Stimulated activated CD8-positive, alpha-beta memory T cell treated with anti-CD3 and anti-CD28 coated beads, Interleukin-2, amount 100 ng/mL, for 48 hours (primary cell): ENCODE data around the gene UNC5A.

Experiments
- DNase-seq, 2 donors: peaks; one replicate each; pipeline ENCODE4 v3.0.0-alpha.2; 2020; ENCODE audit warnings: low read depth in 2 of 2

The UNC5A gene

GRCh38 chr5:176846335-176847140 lies 36.2 kb downstream of the UNC5A start:
- no peak for DNase-seq

- no peak for DNase-seq
Observed at GRCh38 chr5:176847148-176847547, 36.8 kb downstream of the UNC5A start.

DNA sequence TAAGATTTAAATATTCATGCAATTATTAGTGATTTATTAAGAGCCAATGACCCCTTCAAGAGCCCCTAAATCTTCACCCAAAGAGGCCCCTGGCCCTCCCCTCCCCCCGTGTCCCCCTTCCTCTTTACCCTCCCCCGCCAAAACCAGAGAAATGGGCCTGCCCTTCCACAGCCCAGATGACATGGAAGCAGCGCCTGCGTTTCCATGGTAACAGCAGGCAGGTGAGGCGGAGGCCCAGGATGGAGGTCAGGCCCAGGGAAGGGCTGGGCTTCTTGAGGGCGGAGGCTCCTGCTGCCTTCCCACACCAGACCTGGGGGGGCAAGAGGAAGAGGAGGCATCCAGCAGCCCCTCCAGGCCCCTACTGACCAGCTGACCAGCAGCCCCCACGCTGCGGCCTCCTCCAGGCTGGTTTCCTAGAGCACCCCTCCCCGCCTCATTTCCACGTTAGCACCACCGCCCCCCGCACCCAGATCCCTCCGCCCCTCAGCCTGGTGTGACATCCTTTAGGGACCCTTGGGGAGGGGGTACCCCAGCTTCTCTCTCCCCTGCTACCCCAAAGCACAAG lies 37.4 kb downstream of the UNC5A start:
- no peak for DNase-seq

- no peak for DNase-seq
Observed at GRCh38 chr5:176848651-176849050, 38.3 kb downstream of the UNC5A start.

DNA sequence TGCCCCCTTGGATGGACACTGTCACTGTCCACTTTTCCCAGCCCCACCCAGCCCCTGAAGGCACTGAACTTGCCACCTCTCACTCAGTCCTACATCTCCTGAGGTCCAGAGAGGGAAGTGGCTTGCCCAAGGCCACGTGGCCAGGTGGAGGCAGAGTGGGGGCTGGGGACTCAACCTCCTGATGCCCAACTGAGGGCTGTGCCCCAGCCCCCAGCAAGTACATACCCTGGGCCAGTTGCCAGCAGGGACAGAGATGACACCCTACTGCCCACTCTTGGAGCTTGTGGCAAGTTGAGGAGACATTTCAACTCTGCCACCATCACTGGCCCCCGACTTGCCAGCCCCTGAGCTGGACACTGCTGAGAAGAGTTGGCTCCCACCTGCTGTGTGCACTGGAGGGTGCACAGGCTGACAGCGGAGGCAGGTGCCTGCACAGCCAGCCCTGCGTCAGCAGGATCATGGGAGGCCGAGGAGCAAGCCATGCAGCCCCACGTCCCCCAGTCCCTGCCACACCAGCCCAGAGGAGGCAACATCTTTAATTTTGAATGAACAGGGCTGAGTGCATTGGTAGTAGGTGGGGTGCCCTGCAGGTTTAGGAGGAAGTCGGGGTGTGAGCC lies 39.4 kb downstream of the UNC5A start:
- DNase-seq: no peak

- no peak for DNase-seq
Observed at GRCh38 chr5:176850371-176851245, 40.2 kb downstream of the UNC5A start.

DNA sequence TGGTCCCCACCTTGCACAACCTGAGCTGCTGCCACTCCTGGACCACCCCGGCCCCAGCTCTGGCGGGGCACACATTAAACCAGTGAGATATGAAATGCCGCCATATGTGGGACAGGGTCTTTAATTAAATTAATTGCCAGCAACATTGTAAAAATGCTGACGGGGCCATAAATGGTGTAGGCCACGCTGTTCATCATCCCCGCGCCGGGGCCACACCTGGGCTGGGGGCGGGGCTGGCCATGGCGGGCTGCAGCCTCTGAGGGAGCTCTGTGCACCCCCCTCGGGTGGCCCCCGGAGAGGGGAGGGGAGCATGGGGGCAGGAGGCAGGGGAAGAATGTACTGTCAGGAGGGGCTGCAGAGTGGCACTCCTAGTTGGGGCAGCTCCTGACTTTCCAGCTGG lies 41.0 kb downstream of the UNC5A start:
- DNase-seq: no peak

GRCh38 chr5:176851871-176852658 lies 41.7 kb downstream of the UNC5A start:
- DNase-seq: no peak

GRCh38 chr5:176853151-176853778 lies 42.9 kb downstream of the UNC5A start:
- no peak for DNase-seq

GRCh38 chr5:176854164-176854563 lies 43.8 kb downstream of the UNC5A start:
- DNase-seq: no peak

DNA sequence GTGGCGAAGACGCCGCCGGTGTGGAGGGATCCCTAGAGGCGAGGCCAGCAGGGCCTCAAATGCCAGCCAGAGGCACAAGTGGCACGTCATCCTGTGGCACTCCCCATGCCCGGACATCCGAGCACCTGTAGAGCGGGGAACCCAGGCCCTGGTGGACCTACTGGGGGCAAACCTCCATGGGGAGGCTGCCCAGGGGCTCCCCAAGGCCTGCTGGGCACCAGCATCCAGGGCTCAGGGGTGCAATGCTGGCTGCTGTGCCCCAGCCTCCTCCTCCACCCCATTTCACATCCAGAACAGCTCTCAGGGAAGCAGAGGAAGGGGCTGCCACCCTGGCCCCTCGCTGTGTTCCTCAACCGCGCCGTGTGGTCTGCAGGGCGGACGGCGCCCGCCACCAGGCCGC lies 45.2 kb downstream of the UNC5A start:
- DNase-seq: no peak

DNA sequence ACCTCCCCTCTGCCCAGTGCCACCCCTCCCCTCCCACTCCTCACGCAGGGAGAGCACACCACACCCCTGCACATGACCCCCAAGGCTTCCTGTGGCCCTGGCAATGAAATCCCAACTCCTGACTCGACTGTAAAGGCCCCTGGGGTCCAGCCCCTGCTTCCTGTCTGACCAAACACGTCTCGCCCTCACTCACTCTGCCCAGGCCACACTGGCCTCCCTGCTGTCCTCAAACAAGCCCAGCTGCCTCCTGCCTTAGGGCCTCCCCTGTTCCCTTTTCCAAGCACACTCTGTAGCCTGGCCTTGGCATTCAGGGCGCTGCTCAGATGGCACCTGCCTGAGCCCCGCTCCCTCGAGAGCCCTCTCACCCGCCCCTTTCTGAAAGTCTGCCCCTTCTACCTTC lies 46.4 kb downstream of the UNC5A start:
- no peak for DNase-seq

GRCh38 chr5:176857216-176857893 lies 47.0 kb downstream of the UNC5A start:
- DNase-seq: no peak

DNA sequence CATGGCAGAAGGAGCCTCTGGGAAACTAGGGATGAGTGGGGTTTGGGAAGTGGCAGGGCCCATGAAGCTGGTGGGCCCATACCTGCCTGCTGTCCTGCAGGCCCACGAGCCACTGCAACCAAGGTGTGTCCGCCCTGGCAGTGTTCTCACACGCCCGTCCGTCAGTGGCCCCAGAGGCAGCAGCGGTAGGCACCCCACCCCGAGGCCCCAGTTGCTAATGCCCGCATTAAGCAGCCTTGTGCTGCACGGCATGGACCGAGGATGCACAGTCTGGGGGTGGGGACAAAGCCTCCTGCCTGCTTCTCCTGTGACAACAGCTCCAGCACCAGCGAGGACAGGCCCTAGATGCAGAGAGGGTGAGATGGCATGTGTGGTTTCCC lies 47.5 kb downstream of the UNC5A start:
- DNase-seq: no peak

DNA sequence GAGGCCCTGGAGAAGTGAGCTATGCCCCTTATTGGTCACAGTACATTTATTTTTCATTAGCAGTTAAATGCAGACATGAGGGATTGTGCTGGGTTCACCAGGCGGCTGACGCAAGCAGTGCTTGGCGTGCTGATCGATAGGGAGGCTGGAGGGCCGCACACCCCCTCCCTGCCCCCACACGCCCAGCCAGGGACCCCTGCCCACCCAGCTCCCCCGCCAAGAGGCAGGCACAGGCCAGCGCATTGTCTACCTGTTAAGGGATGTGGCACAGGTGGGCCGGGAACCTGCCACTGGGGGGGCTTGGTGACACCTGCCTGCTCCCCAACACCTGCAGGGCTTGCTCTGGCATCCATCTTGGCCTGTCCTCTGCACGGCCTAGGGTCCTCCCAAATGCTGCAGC lies 49.6 kb downstream of the UNC5A start:
- no peak for DNase-seq

DNA sequence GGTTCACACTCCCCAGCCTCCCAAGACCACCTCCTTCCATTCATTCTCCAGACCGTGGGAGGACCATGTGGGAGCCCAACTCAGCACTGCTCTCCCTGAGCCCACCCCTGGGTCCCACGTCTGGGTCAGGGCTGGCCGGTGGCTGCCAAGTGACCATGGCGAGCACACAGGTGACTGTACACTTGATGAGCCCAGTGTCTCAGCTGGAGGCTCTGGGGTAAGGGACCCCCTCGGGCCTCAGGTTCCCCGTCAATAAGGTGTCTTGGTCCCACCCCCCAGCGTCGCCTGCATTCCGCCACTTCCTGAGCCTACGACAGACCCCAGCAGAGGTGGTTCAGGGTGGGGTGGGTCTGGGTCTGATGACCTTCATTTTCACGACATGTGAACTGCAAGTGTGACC lies 50.0 kb downstream of the UNC5A start:
- no peak for DNase-seq

DNA sequence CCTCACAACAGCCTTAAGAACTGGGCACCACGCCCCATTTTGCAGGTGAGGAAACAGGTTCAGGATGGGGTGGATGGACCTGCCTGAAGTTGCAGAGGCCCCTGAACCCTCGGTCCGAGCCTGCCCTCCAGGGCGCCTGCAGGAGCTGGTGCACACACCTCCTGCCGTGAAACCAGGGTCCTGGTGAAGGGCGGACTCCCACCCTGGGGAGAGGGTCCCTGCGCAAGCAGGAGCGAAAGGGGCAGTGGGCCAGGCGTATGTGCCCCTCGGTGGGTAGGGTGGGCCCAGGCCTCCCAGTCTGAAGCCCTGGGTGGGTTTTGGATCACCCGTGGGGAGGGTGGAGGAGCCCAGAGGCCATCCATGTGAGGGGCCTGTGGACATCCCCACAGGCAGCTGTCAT lies 50.9 kb downstream of the UNC5A start:
- DNase-seq: no peak

GRCh38 chr5:176862330-176862995 lies 52.1 kb downstream of the UNC5A start:
- DNase-seq: no peak

DNA sequence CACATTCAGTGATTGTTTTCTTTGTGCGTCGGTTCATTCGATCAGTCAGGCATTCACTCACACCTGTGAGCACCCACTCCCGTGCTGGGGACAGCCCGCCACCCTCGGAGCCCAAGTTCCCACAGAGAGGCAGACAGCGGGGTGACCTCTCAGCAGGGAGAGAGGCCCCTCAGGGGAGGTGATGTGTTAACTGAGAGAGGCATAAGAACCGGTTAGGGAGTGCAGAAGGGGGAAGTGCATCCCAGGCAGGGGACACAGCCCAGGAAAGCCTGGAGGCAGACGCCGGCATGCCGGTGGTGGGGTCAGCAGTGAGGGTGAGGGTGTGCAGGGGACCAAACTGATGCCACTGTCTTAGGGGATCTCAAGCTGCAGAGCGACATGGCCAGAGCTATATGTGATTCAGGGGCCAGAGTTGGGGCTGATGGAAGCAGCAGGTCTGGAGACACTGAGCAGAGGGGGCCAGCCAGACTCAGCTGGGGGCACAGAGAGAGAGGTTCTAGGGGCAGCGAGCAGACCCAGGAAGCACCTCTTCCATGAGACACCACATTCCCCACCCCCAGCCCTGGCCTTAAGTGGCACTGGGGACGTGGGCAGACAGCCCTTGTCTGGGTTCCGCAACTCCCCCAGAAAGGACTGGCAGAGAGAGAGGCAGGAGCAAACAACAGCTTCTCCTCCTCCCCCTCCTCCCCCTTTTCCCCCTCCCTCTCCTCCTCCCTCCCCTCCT lies 52.8 kb downstream of the UNC5A start:
- DNase-seq: no peak
